OCI-M1 (cell line): ENCODE data around the gene CENPX.

Experiments
- DNase-seq: peaks from one replicate; lab custom pipeline; 2025; lab: John Stamatoyannopoulos, UW

The CENPX gene

DNA sequence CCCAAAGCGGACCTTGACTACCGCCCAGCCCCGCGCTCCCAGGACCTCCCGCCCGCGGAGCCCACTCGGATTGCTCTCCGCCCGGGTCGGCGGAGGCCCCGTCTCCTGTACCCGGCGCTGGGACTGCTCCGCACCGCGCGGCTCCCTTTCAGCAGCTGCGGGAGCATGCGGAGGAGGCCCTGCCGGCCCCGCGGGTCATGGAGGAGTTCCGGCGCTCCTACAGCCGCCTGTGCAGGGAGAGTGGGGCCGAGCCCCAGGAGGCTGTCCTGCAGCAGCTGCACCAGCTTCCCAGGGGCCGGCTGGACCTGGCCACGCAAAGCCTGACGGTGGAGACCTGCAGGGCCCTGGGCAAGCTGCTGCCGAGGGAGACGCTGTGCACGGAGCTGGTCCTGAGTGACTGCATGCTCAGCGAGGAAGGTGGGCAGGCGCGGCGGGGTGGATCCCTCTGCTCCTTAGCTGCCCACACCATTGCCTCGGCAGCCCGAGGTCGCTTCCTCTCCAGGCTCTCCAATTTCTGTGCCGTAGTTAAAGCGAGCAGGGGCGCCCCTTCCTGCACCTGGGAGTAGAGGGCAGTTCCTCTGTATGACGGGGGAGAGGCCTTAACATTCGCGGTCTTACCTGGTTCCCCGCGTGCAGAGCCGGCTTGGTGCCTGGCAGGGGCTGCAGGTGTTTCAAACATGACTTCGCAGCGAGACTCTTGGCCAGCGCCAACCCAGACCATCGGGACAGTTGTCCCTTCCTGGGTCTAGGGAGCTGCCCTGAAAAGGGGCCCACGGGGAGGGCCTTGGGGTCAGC, 966 bp upstream of the CENPX start:
- DNase-seq, result no peak

DNA sequence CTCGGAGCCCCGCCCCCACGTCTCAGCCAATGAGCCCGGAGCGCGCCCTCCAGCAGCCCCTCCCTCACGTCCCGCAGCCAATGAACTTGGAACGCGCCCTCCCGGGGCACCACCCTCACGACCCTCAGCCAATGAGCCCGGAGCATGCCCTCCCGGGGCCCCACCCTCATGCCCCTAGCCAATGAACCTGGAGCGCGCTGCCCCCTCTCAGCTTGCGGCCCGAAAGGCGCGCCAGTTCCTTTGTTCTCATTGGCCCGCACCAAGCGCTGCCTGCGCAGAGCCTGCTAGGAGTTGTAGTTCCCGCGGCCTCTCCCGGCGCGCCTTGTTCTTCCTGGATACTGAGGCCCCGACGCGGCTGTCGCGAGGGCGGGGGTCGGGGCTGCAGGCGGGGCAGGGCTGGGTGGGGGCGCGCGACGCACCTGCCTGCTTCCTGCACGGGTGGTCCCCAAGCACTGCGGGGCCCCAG, 336 bp upstream of the CENPX start, which contains the start of gene LRRC45:
LRRC45 (plus strand) TSS at position 325 of the 466 bp plus-strand sequence. CDS start 339 bp downstream, outside the sequence.
- DNase-seq, result peak; percentile 99

DNA sequence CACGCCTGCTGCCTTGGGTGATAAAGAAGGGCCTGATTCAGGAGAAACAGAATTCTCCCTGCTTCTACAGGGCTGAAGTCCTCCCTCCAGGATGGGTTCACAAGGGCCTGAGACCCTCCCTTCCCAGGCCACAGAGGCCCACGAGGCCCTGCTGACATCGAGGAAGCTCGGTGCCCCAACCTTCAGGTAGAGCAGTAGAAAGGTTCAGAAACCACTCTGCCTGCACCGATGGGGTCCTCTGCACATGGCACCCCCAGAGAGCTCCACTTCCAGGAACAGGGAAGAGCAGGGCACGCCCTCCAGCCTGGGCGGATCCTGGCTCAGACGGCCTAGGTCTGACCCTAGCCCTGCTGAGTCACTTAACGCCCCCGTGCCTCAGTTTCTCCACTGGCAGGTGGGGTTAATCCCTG, 773 bp downstream of the CENPX start:
- no peak for DNase-seq

DNA sequence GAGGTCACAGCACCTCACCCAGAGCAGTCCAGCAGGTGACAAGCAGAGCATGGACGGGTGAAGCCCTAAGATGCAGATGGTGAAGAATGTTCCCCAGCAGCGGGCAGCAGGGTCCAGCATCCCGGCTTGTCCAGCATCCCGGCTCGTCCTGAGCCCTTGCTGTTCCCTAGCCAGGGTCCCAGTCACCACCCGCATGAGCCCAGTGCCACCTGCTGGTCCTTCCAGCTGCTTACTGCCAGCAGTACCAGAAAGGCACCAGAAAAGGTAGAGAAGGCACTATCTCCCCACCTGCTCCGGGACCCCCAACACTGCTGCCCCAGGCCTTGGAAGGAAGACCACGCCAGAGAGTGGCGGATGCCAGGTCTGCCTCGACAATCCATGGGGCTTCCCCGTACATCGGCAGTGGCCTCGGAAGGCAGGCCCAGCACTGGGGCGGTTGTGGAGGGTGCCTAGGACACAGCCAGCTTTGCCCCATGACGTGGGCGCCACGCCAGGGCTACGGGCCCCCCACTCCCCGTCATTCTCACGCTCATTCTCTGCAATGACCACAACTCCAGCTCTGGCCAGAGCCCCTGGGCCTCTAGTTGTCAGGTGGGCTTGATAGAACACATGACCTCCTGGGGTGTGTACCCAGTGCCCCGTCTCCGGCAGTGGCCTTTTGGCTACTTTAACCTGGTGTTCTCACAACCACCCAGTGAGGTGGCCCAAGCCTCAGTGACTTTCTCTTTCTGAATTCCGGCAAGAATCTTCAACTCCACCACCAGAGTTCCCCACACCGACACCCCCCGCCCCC, 1.4 kb downstream of the CENPX start:
- DNase-seq, result peak; percentile 75

DNA sequence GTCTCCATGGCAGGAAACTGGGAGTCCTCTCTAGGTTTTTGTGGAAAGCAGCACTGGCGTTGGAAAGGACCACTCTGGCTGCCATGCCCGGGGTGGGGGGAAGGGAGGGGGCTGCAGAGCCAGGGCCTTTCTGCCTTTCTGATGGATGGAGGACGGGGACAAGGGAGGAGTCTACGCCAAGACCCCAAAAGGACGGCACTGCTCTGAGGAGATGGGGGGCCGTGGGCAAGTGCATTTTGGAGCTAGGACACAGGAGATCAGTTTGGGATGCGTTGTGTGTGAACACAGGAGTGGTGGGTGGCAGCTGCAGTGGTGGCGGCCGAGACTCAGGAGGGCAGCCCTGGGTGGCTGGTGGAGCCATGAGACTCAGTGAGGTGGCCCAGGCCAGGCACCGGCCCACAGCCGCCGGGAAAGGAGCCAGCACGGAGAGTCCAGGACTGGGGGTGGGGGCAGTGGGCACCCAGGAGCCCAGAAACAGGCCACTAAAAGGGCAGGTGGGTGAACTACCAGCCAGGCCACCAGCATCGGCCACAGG, 2.0 kb downstream of the CENPX start:
- DNase-seq, result no peak

DNA sequence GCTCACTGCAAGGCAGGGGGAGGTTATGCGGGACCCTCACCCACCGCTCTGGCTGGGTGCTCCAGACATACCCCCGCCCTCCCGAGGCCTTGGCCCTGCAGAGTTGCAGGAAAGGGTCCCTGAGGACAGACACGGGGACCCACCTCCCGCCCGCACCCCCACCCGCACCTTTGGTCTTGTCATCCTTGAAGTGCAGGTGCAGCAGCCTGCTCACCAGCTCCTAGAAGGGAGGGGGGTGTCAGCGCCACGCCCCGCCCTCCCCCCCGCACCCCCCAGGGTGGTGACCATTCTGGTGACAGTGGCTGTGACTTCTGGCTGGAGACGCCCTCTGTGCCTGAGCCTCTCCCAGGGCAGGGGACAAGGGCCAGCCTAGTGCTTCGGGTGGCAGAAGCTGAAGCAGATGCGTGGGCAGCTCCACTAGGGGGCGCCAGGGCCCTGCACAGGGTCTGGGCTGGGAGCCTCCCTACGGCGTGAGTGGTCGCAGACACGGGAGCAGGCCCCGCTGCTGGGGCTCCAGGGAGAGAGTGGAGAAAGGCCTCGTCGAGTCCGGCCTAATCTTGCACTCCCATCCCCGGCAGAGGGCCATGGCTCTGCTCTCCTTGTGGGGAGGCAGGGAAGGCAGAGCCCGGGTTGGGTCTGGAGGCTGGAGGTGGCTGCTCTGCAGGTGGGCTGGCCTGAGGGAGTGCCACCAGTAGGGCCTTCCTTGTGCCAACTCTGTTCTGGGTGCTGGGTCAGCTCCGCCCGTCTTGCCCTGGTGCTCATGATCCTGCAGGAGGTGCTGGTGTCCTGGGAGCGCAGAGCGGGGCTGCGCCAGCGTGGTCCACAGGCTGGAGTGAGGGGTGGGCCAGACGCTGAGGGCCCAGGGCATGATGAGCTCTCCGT, 2.7 kb downstream of the CENPX start:
- peak; percentile 78 for DNase-seq

DNA sequence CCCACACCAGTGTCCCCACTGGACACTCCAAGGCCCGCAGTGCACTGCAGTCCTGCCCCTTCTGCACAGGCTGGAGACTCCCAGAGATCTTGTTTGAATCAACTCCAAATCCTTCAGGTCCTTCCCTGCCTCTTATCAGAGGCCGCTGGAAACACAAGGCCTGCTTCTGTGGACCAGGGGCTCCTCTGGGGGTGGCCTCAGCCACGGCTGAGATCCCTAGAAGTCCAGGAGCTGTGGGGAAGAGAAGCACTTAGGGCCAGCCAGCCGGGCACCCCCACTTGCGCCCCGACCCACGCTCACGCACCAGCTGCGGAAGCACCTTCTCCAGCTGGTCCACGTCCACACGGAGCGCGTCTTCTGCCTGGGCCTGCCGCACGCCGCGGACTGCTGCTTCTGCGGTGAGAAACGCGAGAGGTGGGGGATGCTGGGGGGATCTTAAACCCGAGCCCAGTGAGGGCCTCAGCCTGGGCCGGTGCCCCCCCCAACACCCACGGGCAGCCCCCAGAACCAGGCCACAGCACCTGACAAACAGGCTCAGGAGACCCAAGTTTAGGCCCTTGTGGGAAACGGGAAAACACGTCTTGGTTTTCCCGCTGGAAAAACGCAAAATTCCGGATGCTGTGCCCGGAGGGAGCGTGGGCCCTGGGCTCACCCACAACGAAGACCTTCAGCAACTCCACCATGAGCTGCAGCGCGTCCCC, 3.5 kb downstream of the CENPX start:
- no peak for DNase-seq

DNA sequence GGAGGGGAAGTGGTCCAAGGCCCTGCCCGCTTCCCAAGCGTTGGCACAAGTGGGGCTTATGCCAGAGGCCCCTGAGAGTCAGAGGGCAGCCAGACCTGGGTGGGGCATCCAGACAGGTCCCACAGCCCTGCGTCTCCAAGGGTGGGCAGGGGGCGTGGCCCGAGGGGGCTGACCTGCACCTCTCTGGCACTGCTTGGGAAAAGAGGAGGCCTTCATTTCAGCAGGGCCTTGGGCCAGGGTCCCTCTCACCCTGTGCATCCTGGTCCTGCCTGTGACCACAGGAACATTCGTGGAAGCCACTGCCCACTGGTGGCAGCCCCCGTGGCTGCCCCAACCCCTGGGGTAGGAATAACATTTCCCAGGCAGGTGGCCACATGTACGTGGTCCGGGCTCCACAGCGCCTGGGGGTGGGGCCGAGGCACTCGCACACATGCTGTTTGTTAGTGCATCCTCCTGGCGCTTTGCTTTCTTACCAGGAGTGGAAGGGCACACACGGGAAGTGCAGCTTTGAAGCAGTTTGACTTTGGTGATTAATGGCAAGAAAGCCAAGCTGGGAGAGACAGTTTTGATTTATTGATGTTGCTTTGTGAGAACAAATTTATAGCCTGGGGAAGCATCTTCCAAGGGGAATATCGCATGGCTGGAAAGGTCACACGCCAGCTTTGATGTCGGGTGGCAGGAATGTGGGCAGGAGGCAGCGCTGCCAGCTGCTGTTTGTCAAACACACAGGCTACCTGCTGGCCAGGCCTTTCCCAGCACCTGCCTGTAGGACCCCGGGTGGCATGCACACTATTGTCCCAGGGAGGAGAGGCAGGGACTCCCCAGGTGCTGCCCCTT, 4.3 kb downstream of the CENPX start:
- DNase-seq, result no peak

DNA sequence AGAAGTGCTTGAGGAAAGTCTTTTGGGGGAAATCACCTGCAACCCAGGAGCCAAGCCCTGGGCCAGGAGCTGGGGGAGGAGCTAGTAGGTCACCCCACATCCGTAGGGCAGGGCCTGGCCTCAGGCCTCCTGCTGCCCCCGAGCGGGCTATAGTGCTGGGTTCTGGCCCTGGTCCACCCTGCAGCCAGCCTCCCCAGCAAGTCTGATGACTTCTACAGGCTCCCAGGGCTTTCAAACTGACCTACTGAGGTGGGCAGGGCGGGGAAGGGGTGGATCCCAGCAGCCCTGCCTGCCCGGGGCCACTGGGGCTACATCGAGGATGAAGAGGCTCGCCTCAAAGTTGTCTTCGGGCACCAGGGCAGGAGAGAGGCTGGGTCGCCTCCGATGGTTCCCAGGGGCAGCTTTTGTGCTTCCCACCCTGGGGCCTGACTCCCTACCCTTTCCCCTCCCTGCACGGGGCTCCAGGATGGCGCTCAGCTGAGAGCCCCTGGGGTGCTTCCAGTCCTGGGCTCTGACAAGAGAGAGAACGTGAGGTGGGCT, 5.0 kb downstream of the CENPX start:
- DNase-seq, result no peak

DNA sequence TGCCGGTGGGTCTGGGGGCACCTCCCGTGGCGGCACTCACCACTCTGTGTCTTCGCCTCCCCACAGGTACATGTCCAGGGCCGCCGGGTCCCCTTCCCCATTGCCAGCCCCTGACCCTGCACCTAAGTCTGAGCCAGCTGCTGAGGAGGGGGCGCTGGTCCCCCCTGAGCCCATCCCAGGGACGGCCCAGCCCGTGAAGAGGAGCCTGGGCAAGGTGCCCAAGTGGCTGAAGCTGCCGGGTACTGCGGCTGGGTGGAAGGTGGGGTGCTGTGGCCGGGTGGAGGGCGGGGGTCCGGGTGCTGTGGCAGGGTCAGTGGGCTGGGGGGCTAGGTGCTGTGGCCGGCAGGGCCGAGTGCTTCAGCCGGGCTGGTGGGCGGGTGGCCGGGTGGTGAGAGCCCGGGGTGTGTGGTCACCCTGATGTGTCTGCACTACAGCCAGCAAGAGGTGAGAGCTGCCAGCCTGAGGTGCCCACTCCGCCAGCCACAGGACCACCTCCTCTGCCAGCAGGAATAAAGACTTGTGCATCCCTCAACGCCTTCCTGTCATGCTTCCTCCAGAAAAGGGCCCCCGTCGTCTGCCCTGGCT, 5.7 kb downstream of the CENPX start:
- no peak for DNase-seq

DNA sequence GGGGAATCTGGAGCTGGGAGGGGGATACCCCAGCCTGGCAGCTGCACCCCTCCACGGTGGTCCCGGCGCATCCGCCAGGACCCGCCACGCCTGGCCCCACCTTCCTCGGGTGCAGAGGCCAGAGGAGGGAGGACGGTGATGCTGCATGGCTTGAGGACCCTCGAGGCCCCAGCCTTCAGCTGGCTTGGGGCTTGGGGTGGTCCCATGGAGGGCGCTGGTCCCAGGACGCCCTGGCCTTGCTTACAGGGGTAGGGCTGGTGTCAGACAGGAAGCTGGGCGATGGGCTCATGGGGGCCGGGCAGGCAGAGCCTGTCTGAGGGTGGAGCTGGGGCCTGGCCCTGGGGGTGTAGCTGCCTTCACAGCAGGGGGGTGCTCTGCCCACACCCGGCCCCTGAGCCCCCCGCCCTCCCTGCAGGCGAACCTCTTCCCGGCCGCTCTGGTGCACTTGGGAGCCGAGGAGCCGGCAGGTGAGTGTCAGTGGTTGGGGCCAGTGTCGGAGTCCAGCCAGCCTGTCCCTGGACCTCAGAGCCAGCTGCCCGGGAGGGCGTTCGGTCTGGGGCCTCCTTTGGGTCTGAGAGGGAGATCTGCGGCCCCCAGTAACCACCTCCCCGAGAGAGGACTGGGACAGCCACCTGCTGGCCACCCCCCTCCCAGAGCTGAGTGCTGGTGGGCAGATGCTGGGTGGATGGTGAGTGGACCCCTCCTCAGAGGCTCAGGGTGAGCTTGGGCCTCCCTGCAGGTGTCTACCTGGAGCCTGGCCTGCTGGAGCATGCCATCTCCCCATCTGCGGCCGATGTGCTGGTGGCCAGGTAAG, 6.4 kb downstream of the CENPX start:
- no peak for DNase-seq

DNA sequence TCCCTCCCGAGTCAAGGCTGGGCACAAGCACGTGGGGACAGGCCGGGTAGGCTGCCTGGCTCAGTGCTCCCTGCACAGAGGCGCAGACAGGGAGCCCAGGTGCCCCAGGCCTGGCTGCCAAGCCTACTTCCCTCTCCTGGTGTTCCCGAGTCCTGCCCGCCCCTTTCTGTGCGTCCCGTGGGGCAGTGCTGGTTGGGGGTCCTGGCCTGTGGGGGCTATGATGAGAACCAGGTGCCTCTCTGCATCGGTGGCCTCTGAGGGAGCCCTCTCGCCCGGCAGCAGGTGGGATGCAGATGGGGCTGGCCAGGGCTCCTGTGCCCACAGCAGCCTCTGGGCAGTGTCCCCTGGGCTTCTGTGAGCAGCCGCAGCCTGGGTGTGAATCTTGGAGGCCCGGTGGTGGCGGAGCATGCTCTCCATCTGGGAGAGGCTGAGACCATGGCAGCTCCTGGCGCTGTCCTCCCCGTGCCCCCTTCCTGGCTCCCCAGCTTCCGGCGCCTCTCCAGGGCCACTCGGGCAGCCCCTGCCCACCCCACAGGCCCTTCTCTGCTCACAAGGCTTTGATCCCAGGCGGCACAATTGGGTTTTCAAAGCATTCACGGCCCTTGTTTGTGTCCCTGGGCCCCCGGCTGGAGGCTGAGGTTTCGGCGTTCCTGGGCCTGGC, 7.2 kb downstream of the CENPX start:
- no peak for DNase-seq

DNA sequence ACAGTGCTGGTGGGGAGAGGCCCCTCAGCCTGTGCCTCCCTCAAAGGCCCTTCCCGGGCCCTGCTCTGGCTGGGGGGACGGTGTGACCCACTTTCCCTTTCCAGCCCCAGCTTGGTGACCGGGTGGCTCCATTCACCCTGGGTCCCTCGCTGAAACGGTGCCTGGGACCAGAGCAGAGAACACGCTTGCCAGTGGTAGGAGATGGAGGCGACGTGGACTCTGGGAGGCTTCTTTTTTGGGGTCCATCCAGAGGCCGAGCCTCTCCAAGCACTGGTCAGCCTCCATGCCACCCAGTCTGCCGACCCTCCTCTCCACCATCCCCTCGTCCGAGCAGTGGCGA, 7.7 kb downstream of the CENPX start:
- DNase-seq, result no peak

DNA sequence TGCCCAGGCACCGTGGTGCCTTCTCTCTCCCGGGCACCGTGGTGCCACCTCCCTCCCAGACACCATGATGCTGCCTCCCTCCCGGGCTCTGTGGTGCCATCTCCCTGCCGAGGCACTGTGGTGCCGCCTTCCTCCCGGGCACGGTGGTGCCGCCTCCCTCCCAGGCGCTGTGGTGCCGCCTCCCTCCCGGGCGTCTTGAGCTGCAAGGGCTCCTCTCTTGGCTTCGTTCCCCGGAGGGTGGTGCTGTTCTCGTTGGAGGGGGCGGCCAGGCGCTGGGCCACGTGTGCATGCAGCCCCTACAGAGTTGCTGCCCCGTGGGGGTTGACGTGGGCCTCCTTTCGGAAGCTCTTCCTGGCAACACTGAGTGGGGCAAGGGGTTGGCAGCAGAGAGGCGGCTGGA, 8.2 kb downstream of the CENPX start:
- DNase-seq, result no peak

DNA sequence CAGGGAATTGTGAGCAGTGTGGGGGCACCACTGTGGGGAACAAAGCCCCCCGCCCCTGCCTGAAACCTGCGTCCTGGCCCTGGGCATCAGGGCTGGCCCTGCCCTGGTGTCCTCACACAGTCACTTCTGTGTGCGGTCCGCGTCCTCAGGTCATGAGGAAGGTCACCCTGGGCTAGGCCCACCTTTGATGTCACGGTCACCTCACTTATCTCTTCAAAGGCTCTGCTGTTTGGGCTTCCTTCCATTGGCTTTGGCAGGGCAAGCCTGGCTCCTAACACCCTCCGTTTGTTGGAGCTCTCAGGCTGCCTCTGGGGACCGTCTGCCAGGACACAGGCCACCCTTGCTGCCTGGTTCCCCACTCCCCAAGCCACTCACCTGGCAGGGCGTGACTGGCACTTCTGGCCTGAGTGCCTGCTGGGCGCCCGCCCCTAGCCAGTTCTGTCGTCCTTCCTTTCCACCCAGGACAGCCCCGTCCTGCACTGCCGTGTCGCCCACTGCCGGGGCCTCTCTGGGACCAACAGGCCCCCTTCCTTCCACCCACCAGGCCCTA, 8.8 kb downstream of the CENPX start:
- no peak for DNase-seq

DNA sequence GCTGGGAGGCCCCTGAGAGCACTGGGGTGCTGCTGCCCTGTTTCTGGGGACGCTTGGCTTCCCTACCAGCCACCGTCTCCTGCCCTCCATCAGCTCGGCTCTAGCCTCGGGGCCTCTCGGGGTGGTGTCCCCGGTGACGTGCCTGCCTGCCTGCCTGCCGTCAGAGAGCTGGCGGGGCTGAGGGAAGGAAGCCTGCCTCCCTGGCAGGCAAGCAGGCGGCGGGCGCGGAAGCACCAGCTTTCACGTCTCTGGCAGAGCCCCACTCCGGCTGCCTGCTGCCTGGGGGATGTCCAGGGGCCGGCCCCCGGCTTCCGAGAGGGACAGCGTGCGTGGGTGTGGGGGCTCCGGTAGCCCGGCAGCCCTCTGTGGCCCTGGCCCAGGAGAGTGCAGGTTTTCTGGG, 9.3 kb downstream of the CENPX start:
- DNase-seq, result no peak

DNA sequence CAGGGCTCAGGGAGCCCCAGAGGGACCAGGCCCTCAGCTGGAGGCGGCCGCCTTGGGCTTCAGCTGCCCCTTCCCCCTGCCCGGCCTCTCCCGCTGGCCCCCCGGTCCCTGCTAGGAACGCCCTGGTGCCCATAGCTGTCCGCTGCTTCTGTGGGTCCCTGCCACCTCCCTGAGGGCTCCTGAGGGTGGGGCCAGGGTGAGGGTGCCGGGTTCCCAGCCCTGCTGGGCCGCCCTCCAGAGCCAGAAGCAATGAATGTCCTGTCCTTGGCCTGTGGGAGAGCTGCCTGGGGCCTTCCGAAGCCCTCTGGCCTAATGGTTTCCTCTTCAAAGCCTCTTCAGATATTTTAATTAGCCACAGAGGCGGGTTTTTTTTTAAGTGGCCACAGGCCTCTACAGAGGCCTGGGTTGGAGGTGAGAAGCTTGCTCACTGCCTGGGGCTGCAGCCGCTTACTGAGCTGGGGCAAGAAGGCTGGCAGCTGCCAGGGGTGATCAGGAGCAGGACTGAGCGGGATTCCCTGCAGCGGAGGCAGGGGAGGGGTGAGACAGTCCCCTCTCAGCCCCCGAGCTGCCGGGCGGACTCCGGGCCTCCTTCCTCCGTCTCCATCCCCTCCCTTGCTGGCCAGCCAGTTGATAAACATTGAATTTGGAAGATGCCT, 9.9 kb downstream of the CENPX start:
- DNase-seq, result no peak

DNA sequence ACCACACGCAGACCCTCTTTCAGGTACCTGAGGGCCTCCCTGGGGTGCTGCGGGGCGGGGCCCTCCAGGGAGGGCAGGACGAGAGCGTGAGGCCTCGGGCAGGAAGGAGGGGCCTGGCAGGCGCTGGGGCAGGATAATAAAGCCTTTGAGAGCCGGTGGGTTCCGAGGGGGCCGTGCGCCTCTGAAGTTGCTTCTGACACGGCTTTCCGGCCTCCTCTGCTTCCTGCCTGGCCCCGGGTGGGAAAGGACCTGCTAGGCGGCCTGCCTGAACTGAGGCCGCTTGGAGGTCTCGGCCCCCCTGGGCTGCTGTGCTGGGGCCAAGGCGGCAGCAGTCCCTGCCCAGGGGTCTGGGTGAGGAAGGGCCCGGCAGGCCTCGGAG, 10.4 kb downstream of the CENPX start:
- no peak for DNase-seq
